ENCODE measurements around the gene SPATA19. TPM values are rescaled to one million over a fixed set of nuclear protein-coding genes. Genes with fewer than 3 reads are reported as not detected.

SPATA19 gene
- total RNA-seq, 1 donor from 2014 or later, result not detected

DNA sequence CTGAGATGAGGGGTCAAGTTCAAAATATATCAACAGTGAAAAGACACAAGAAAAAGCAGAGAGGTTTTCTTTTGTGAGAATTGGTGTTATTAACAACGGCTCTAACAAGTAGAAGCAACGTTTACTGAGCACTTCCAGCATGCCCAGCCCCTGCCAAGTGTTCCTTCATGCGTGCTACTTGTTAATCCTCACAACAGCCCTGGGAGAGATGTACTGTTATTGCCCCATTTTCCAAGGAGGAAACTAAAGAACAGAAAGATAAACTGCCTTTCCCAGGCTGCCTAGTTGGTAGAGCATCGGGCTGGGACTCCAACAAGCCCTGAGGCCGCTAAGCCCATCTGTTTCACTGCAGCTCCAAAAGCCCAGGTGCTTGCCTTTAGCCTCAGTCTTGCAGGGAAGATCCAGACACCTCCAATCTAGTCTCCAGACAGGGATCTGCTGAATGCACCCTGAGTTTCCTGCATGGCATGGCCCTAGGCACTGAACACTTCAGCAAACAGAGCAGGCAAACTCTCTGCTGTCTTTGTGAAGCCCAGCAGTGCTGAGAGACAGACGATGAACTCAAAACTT is 25.5 kb downstream of the SPATA19 start:
- DNase-seq (ENCODE audit: low read depth) (no peak), FAIRE-seq (no peak)
- H3K27me3 ChIP-seq (ENCODE audit: control insufficient read depth, insufficient read depth, low read length), result no peaks in the 10 kb centered on the region
- no peak overlapping the region for H3K4me3 ChIP-seq (ENCODE audit: low read depth, low read length)
- TF ChIP-seq, protein P1, sequence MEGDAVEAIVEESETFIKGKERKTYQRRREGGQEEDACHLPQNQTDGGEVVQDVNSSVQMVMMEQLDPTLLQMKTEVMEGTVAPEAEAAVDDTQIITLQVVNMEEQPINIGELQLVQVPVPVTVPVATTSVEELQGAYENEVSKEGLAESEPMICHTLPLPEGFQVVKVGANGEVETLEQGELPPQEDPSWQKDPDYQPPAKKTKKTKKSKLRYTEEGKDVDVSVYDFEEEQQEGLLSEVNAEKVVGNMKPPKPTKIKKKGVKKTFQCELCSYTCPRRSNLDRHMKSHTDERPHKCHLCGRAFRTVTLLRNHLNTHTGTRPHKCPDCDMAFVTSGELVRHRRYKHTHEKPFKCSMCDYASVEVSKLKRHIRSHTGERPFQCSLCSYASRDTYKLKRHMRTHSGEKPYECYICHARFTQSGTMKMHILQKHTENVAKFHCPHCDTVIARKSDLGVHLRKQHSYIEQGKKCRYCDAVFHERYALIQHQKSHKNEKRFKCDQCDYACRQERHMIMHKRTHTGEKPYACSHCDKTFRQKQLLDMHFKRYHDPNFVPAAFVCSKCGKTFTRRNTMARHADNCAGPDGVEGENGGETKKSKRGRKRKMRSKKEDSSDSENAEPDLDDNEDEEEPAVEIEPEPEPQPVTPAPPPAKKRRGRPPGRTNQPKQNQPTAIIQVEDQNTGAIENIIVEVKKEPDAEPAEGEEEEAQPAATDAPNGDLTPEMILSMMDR (IDR thresholded peaks at IDR 0.05; ENCODE audit: insufficient read depth, low read length, severe bottlenecking), result no peak
- no peaks in the 10 kb centered on the region for H3K36me3 ChIP-seq (ENCODE audit: control insufficient read depth, insufficient read depth, low read length)

DNA sequence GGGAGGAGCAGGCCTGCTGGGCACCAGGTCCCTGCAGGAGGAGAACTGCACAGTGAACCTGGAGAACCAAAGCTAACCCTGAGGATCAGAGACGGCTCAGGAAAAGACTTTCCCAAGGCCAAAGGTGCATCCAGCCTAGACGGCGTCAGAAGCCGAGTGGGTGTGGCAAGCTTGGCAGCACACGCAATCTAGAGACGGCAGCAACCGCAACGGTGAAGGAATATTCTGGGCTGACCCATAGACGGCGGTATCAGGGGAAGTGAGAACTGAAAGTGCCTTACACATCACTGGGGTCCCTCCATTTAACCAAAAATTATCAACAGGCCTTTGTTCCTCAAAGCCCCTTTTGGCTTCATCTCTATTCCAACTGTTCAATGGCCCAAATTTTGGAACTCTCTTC is 26.2 kb downstream of the SPATA19 start:
- no peaks in the 10 kb centered on the region for H3K36me3 ChIP-seq (ENCODE audit: control insufficient read depth, insufficient read depth, low read length)
- no peaks in the 10 kb centered on the region for H3K27me3 ChIP-seq (ENCODE audit: control insufficient read depth, insufficient read depth, low read length)
- H3K4me3 ChIP-seq (ENCODE audit: low read depth, low read length), result no peak overlapping the region
- no peak for DNase-seq (ENCODE audit: low read depth)
- no peak for FAIRE-seq
- TF ChIP-seq, protein P1 (IDR thresholded peaks at IDR 0.05; ENCODE audit: insufficient read depth, low read length, severe bottlenecking), result no peak

DNA sequence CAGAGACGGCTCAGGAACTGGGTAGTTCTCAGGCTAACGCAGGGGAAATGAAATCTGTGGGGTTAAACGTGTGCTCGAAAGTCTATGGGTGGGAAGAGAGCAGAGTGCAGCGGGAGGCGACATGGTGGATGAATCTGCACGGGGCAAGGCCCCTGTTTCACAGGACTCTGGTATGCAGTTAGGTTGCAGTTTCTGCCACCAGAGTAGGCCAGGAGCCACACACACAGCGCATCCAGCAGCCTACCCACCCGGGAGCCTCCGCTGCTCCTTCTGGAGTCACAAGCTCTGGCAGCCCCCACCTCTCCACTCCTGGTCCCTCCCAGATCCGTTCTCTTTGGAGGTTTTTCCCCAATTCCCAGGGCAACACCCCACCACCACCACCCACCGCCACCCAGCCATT is 27.0 kb downstream of the SPATA19 start:
- no peak for FAIRE-seq
- DNase-seq (ENCODE audit: low read depth), result no peak
- Histone ChIP-seq H3K27me3 (ENCODE audit: control insufficient read depth, insufficient read depth, low read length) (no peaks in the 10 kb centered on the region), H3K4me3 (ENCODE audit: low read depth, low read length) (no peak overlapping the region), H3K36me3 (ENCODE audit: control insufficient read depth, insufficient read depth, low read length) (no peaks in the 10 kb centered on the region)
- TF ChIP-seq, protein P1 (IDR thresholded peaks at IDR 0.05; ENCODE audit: insufficient read depth, low read length, severe bottlenecking), result no peak

DNA sequence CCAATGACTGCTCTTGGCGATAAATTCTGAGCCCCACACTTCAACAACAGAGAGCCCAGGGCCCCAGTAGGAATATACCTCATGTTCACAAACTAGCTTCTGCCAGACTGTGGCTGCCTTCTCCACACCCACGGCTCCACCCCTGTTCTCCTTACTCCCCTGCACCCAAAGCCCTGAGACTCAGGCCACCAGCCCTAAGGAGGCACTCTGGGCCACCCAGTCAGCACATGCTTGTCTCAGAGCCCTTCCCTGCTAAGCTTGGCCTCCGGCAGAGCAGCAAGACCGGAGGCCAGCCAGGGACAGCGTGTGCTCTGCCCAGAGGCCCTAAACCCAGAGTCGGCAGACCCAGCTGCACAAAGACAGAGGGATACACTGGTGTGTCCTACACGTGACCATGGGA is 27.9 kb downstream of the SPATA19 start:
- Histone ChIP-seq H3K27me3 (ENCODE audit: control insufficient read depth, insufficient read depth, low read length) (no peaks in the 10 kb centered on the region), H3K4me3 (ENCODE audit: low read depth, low read length) (no peak overlapping the region), H3K36me3 (ENCODE audit: control insufficient read depth, insufficient read depth, low read length) (no peaks in the 10 kb centered on the region)
- FAIRE-seq, result no peak
- no peak for DNase-seq (ENCODE audit: low read depth)
- TF ChIP-seq, protein P1 (IDR thresholded peaks at IDR 0.05; ENCODE audit: insufficient read depth, low read length, severe bottlenecking), result no peak

DNA sequence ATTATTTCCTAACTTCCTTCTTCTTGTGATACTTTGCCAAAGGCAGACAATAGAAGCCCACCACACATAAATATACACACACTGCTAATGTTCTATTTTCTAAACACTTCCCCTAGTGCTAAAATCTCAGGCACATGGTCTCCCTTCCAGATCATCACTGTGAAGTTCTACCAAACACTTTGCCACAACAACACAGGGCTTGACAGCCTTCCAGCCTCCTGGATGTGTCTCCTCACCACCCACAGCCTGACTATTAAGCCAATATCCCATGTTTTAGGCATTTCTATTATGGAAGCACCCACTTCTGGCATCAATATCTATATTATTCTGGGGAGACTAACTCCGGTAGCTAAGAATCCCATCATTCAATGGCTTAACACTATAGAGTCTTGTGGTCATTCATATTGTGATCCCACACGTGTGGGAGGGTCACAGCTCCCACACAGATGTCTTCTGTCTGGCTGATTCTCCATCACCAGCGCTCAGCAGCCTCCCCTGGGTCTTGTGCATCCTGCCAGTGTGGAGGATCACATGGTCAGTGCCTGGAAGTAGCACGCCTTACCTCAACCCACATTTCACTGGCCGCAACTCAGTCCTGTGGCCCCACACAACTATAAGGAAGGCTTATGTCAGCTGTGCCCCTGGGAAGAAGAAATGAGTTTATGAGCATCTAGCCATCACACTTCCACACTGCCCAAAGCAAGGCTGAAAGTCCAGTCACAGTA is 29.0 kb downstream of the SPATA19 start:
- no peak overlapping the region for H3K4me3 ChIP-seq (ENCODE audit: low read depth, low read length)
- DNase-seq (ENCODE audit: low read depth), result no peak
- TF ChIP-seq, protein P1 (IDR thresholded peaks at IDR 0.05; ENCODE audit: insufficient read depth, low read length, severe bottlenecking), result no peak
- no peaks in the 10 kb centered on the region for H3K27me3 ChIP-seq (ENCODE audit: control insufficient read depth, insufficient read depth, low read length)
- no peaks in the 10 kb centered on the region for H3K36me3 ChIP-seq (ENCODE audit: control insufficient read depth, insufficient read depth, low read length)
- FAIRE-seq, result no peak

Measured in bronchial epithelial cell (primary cell).